H1 (cell line): ENCODE results near the gene IL19. TPM values are rescaled to one million over a fixed set of nuclear protein-coding genes. Genes with fewer than 3 reads are reported as not detected.

Source experiments
- ASH2L ChIP-seq: fragments of 200-600, 300-600 bp; sonication (generic); IDR thresholded peaks from one replicate; pipeline ENCODE4 v1.7.1; 2017; ENCODE audit warnings: low read length
- ATF2 ChIP-seq: IDR thresholded peaks from 2 replicates; pipeline ENCODE4 v1.6.1; 2012; ENCODE audit warnings: low read length, inconsistent platforms
- EGR1 ChIP-seq: IDR thresholded peaks from 2 replicates; pipeline ENCODE4 v1.6.1; 2011; ENCODE audit warnings: low read depth, low read length, borderline replicate concordance
- HDAC6 ChIP-seq: IDR thresholded peaks from one replicate; pipeline ENCODE4 v1.7.1; 2012; ENCODE audit warnings: low read depth, mild to moderate bottlenecking, inconsistent platforms, low read length, moderate library complexity
- PHF8 ChIP-seq: fragments of 200-600 bp; sonication (generic); conservative IDR thresholded peaks from 2 replicates; pipeline ENCODE4 v1.7.1; 2012; ENCODE audit warnings: low read depth, mild to moderate bottlenecking, inconsistent platforms, low read length, moderate library complexity
- RAD21 ChIP-seq, 2 experiments: IDR thresholded peaks in 1 of 2; conservative IDR thresholded peaks in 1 of 2; 2 replicates each; pipeline ENCODE4 v1.6.1; 2011; ENCODE audit warnings: low read depth in 2 of 2, low read length in 2 of 2, improper control_type of control experiment in 1 of 2, inconsistent platforms in 1 of 2, mild to moderate bottlenecking in 1 of 2, moderate library complexity in 1 of 2
- RBBP5 ChIP-seq: IDR thresholded peaks from 2 replicates; pipeline ENCODE4 v1.7.1; 2012; ENCODE audit warnings: low read depth, mild to moderate bottlenecking, inconsistent platforms, low read length, moderate library complexity, borderline replicate concordance
- polyA plus RNA-seq, 7 experiments: library from polyadenylated mRNA; depleted of rRNA in 3 of 7; stranded (reverse) in 5 of 7; unstranded in 2 of 7; fragments of >200 nt in 5 of 7; fragments of 200-250 nt in 2 of 7; gene quantifications; 1 replicate in 5 of 7; 2 replicates in 1 of 7; 4 replicates in 1 of 7; pipeline versions ENCODE4 v1.2.1 to v1.2.3, GENCODE V29; 2011 to 2013; ENCODE audit warnings: missing spikeins in 2 of 7, mixed read lengths in 2 of 7
- total RNA-seq: library from RNA; stranded (reverse); fragmentation: NEBNext Ultra II Directional; extraction: Animal tissue kit (Norgen Biotek cat#: 25700); gene quantifications from 2 replicates; pipeline ENCODE4 v1.2.1, GENCODE V29; 2021

IL19 gene
- total and polyA plus RNA-seq, 2 of the 8 experiments (the other 6 are each of a cell fraction or from before 2014, with no cell fraction given), result not detected

- no peak for TF ChIP-seq EGR1
- TF ChIP-seq PHF8, result no peak
- no peak for TF ChIP-seq ASH2L
- TF ChIP-seq ATF2, result no peak
- TF ChIP-seq RAD21 (IDR thresholded peaks at IDR 0.05 in 1 of 2, conservative IDR thresholded peaks at IDR 0.05 in 1 of 2; ENCODE audit: low read depth in 2 of 2, low read length in 2 of 2), result no peak
- TF ChIP-seq HDAC6, result no peak
- TF ChIP-seq RBBP5, result no peak
Observed at GRCh38 chr1:206885341-206886060, 114.9 kb downstream of the IL19 start (continued).
